Measurements from ENCODE around the gene NCAPH2. TPM values are rescaled to one million over a fixed set of nuclear protein-coding genes. Genes with fewer than 3 reads are reported as not detected.

The NCAPH2 gene
- total RNA-seq, 4 donors from 2014 or later, result 26.5 to 64.7 (median 41.6) TPM

DNA sequence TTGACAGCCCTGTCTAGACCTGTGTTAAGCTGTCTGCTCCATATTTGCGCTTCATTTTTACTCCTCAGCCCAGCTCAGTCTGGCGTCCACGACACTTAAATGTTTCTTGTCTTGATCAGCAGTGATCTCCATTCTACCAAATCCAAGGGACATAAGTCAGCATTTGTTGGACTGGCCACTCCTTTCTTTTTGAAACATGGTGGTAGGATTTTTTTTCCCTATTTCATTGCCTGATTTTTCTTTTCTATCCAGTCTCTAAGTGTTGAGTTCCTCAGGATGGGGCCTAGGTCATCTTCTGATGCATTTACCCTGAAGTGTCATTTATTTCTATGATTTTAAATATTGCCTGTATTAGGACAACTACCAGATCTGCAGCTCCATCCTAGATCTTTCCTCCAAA lies 873 bp downstream of the NCAPH2 start:
- H3K4me1 ChIP-seq, result peaks cover 8 to 30% (median 21%) of the 10 kb centered on the region in 4 donors
- H3K9me3 ChIP-seq, result no peaks in the 10 kb centered on the region
- no peak for DNase-seq
- H3K4me3 ChIP-seq, result peak overlapping the region in 3 of 4 donors; percentile 64 to 84 (median 64)
- H3K27ac ChIP-seq, result peak overlapping the region; percentile 89 to 93 (median 92)
- WGBS, 2 donors (ENCODE audit: low coverage in 1 of 2), result 9 to 11% methylated on average over 3 of the region's 3 CpGs
- in situ Hi-C loops (cut with MboI; ENCODE audit: low pct_ligation_motif_present in 1 of 4, low pct_unique_long_range_greater_than_20kb in 1 of 4, low sequenced_read_pairs in 3 of 4) (no loop called here), intact Hi-C loops (cut with DNase I; ENCODE audit: low total_unique reads) (no loop called here)
- TF ChIP-seq CTCF (IDR thresholded peaks at IDR 0.05) (no peak), POLR2A (IDR thresholded peaks at IDR 0.05) (no peak), POLR2AphosphoS5 (IDR thresholded peaks at IDR 0.05) (no peak), EP300 (IDR thresholded peaks at IDR 0.05; ENCODE audit: low read depth) (no peak)
- peaks cover 0 to 4% (median 0%) of the 10 kb centered on the region in 4 donors for H3K36me3 ChIP-seq
- no peaks in the 10 kb centered on the region for H3K27me3 ChIP-seq

DNA sequence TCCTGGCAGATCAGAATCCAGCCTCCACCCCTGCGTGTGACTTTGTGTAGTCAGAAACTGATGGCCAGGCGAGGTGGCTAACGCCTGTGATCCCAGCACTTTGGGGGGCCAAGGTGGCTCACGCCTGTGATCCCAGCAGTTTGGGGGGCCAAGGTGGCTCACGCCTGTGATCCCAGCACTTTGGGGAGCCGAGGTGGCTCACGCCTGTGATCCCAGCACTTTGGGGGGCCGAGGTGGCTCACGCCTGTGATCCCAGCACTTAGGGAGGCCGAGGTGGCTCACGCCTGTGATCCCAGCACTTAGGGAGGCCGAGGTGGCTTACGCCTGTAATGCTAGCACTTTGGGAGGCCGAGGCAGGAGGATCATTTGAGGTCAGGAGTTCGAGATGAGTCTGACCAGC lies 5.2 kb downstream of the NCAPH2 start:
- intact Hi-C loops (cut with DNase I; ENCODE audit: low total_unique reads) (no loop called here), in situ Hi-C loops (cut with MboI; ENCODE audit: low pct_ligation_motif_present in 1 of 4, low pct_unique_long_range_greater_than_20kb in 1 of 4, low sequenced_read_pairs in 3 of 4) (no loop called here)

DNA sequence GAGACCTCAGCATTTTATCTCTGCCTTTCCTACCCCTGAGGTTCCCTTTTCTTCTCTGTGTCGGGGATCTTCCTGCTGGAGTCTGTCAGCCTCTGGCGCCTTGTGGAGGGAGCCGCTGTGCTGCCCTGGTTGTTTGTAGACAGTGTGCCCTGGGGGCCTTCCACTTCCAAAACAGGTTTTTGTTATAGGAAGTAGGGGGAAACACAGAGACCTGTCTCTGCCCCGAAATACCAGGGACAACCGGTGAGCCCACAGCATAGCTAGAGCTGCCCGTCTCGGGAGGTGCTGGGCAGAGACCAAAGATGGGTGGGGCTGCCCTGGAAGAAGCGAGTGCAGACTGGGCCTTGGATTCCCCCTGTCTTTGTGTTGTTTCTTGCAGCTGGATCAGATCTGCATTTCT lies 8.0 kb downstream of the NCAPH2 start:
- no peak for DNase-seq
- in situ Hi-C loops (cut with MboI; ENCODE audit: low pct_ligation_motif_present in 1 of 4, low pct_unique_long_range_greater_than_20kb in 1 of 4, low sequenced_read_pairs in 3 of 4) (no loop called here), intact Hi-C loops (cut with DNase I; ENCODE audit: low total_unique reads) (no loop called here)
- Histone ChIP-seq H3K27ac (no peak overlapping the region), H3K4me3 (no peak overlapping the region), H3K4me1 (no peaks in the 10 kb centered on the region), H3K9me3 (no peaks in the 10 kb centered on the region), H3K36me3 (peaks cover 0 to 21% (median 5%) of the 10 kb centered on the region in 4 donors), H3K27me3 (no peaks in the 10 kb centered on the region)
- TF ChIP-seq CTCF (IDR thresholded peaks at IDR 0.05) (no peak), EP300 (IDR thresholded peaks at IDR 0.05; ENCODE audit: low read depth) (no peak), POLR2A (IDR thresholded peaks at IDR 0.05) (no peak), POLR2AphosphoS5 (IDR thresholded peaks at IDR 0.05) (no peak)
- WGBS, 2 donors (ENCODE audit: low coverage in 1 of 2), result 94 to 100% methylated on average over 3 to 8 of the region's 8 CpGs

More for the DNA sequence above, 5.2 kb downstream of the NCAPH2 start:
- no peak for TF ChIP-seq POLR2A (IDR thresholded peaks at IDR 0.05)
- TF ChIP-seq CTCF (IDR thresholded peaks at IDR 0.05), result no peak
- Histone ChIP-seq H3K9me3 (no peaks in the 10 kb centered on the region), H3K27ac (no peak overlapping the region), H3K4me3 (no peak overlapping the region), H3K36me3 (peaks cover 0 to 6% (median 3%) of the 10 kb centered on the region in 4 donors), H3K4me1 (peaks cover 0 to 14% (median 10%) of the 10 kb centered on the region in 4 donors), H3K27me3 (no peaks in the 10 kb centered on the region)
- WGBS, 2 donors (ENCODE audit: low coverage in 1 of 2), result 83 to 97% methylated on average over 1 to 15 of the region's 15 CpGs
- DNase-seq, result no peak

DNA sequence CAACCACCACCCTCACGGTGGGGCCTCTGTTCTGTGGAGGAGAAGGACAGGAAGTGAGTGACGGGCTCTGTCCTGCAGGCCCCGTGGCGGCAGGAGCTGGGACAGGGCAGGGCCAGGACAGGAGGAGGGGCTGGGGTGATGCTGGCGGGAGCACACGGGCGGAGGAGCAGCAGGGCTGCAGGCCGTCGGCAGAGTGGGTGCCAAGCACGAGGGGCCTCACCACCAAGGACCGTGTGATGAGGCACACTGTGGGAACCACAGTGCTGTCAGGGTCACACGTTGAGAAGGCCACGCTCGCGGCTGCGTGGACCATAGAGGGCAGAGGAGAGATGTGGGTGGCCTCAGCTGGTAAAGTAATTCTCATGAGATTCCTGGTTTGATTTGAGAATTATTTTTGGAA lies 8.9 kb downstream of the NCAPH2 start:
- Histone ChIP-seq H3K4me3 (no peak overlapping the region), H3K9me3 (no peaks in the 10 kb centered on the region), H3K27me3 (no peaks in the 10 kb centered on the region), H3K36me3 (peaks cover 0 to 21% (median 5%) of the 10 kb centered on the region in 4 donors), H3K27ac (no peak overlapping the region), H3K4me1 (no peaks in the 10 kb centered on the region)
- intact Hi-C loops (cut with DNase I; ENCODE audit: low total_unique reads) (no loop called here), in situ Hi-C loops (cut with MboI; ENCODE audit: low pct_ligation_motif_present in 1 of 4, low pct_unique_long_range_greater_than_20kb in 1 of 4, low sequenced_read_pairs in 3 of 4) (no loop called here)
- WGBS, 2 donors (ENCODE audit: low coverage in 1 of 2), result 50 to 82% methylated on average over 1 to 16 of the region's 16 CpGs
- no peak for DNase-seq
- TF ChIP-seq POLR2A (IDR thresholded peaks at IDR 0.05), result no peak
- no peak for TF ChIP-seq CTCF (IDR thresholded peaks at IDR 0.05)
- no peak for TF ChIP-seq POLR2AphosphoS5 (IDR thresholded peaks at IDR 0.05)
- TF ChIP-seq EP300 (IDR thresholded peaks at IDR 0.05; ENCODE audit: low read depth), result no peak
